GM11168 (cell line): Measurements from ENCODE around the gene CALCOCO1.
"Not testable (repeated sequence)": the region's sequence is repeated elsewhere in the genome, so short reads cannot be mapped to it uniquely, and the experiment has no call there.

Experiments used
- in situ Hi-C: fragments of 300-500 bp; cut with MboI; formaldehyde crosslinking; loops from one replicate; pipeline ENCODE4 v1.12.0; 2022; ENCODE audit warnings: low sequenced_read_pairs; ENCODE audit not compliant: unreplicated experiment

Gene CALCOCO1

DNA sequence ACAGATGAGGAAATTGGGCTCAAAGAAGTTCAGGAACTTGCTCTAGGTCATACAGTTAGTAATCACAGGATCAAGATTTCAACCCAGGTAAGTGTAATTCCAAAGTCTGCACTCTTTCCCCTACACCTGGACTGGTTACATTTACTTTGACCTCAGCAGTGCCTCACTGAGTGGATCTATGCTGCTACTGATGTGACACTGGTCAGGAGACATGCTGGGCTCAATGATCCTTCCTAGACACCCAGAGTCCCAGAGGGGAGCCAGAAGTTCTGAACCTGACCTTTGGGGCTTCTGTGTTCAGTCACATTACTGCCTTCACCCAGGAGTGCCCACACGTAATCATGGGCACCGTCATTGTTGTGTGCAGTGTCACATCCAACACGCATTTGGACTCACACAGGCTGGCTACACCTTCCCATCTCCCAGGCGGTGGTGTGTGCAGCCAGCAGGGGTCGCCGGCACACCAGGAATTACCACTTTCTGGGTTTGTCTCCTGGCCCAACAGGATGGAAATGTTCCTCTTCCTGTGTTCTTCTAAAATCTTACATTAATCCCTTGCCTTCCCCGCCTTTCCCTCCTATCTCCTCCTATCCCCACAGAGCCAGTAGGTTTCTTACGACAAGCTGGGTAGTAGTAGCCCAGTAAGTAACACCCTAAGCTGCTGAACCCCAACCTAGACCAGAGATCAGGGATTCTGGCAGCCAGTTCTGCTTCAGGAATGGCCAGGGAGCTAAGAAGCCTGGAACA is 25.6 kb downstream of the CALCOCO1 start:
- in situ Hi-C loops, result loop anchor here (5.0 kb wide), 1 partner anchor 41 kb away; no protein-coding TSS in a partner anchor

GRCh38 chr12:53700567-53700966 is 26.7 kb downstream of the CALCOCO1 start:
- in situ Hi-C loops, result loop anchor here (5.0 kb wide), 1 partner anchor 42 kb away; no protein-coding TSS in a partner anchor

DNA sequence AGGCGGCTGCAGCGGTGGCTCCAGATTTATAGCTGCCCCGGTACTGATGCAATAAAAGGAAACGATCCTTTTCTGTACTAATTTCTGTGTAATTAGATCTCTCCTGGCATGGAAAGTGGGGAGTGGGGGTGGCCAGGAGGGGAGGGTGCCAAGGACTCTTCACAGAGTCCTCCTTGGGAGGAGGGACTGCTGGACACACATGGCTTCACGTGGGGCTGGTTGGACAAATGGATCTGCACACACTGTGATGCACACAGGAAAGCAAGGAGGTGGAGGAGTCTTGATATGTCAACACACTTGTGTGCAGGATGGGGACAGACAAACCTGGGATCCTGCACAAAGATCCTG is 27.6 kb downstream of the CALCOCO1 start:
- in situ Hi-C loops, result loop anchor here (5.0 kb wide), 1 partner anchor 43 kb away; no protein-coding TSS in a partner anchor

- in situ Hi-C loops, result no loop called here
Measured at GRCh38 chr12:53698948-53699677, 28.1 kb downstream of the CALCOCO1 start.

DNA sequence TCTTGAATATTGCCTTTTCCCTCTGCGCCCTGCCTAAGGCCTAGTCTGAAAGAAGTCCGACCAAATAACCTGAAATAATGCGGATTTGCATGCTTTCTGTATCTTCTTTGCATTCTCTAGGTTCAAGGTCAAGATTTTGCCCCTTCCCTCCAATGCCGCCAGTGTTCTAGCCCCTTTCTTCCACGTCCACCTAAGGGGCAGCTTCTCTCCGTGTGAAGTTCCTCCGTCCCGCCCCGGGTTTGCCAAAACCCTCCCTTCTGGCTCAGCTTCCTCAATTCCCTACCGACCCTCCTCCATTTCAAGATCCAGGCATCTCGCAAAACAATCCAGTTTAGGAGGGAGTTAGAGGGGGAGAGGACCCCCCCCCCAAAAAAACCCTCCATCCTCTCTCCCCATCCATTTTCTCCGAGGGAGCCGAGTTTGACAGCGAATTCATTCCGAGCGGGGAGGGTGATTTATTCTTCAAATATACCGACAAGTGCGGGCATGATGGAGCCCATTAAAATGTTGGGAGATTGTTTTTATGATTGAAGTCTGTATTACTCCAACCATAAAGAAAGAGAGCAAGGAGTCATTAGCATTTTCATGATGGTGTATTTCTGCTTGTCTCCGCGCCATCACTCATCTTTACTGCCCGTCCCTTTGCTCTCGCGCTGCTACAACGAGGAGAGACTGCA is 30.5 kb downstream of the CALCOCO1 start:
- in situ Hi-C loops, result no loop called here

- in situ Hi-C loops, result no loop called here
Measured at GRCh38 chr12:53696285-53696654, 31.0 kb downstream of the CALCOCO1 start.

- in situ Hi-C loops, result no loop called here
Measured at GRCh38 chr12:53695152-53696145, 31.8 kb downstream of the CALCOCO1 start.

- in situ Hi-C loops, result no loop called here
Measured at GRCh38 chr12:53694756-53695151, 32.5 kb downstream of the CALCOCO1 start.

- in situ Hi-C loops, result no loop called here
Measured at GRCh38 chr12:53688134-53688533, 39.1 kb downstream of the CALCOCO1 start.

DNA sequence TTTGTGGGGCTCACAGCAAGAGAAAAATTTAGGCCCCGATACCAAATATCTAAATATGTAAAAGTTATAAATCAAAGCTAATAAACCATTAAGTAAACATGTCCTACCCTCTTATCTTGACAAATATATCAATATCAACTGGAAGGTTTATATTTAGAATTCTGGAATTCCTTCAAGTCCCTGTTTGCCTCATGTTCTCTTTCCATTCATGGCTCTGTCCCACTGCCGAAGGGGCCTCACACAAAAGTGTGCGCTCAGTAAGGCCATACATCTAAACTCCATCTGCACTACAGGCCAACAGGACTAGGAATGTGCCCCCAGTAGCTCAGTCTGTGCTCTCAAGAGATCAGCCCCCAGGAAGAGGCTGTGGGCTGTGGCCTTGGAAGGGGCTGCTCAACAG is 40.8 kb downstream of the CALCOCO1 start:
- in situ Hi-C loops, result no loop called here

- in situ Hi-C loops, result no loop called here
Measured at GRCh38 chr12:53684654-53685220, 42.5 kb downstream of the CALCOCO1 start.

- in situ Hi-C loops, result no loop called here
Measured at GRCh38 chr12:53683983-53684382, 43.3 kb downstream of the CALCOCO1 start.

- in situ Hi-C loops, result no loop called here
Measured at GRCh38 chr12:53683494-53683893, 43.8 kb downstream of the CALCOCO1 start.

DNA sequence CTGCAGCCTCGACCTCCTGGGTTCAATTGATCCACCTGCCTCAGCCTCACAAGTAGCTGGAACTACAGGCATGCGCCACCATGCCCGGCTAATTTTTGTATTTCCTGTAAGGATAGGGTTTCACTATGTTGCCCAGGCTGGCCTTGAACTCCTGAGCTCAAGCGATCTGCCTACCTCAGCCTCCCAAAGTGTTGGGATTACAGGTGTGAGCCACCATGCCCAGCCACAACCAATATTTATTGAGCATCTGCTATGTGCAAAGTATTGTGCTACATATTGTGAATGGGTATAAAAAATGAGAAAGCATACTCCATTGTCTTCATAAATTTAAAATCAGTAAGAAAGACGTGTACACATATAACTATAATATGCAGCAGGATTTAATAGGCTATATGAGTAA is 47.2 kb downstream of the CALCOCO1 start:
- in situ Hi-C loops, result not testable (repeated sequence)

- in situ Hi-C loops, result loop anchor here (5.0 kb wide), 1 partner anchor 150 kb away; no protein-coding TSS in a partner anchor
Measured at GRCh38 chr12:53677800-53678148, 49.5 kb downstream of the CALCOCO1 start.

DNA sequence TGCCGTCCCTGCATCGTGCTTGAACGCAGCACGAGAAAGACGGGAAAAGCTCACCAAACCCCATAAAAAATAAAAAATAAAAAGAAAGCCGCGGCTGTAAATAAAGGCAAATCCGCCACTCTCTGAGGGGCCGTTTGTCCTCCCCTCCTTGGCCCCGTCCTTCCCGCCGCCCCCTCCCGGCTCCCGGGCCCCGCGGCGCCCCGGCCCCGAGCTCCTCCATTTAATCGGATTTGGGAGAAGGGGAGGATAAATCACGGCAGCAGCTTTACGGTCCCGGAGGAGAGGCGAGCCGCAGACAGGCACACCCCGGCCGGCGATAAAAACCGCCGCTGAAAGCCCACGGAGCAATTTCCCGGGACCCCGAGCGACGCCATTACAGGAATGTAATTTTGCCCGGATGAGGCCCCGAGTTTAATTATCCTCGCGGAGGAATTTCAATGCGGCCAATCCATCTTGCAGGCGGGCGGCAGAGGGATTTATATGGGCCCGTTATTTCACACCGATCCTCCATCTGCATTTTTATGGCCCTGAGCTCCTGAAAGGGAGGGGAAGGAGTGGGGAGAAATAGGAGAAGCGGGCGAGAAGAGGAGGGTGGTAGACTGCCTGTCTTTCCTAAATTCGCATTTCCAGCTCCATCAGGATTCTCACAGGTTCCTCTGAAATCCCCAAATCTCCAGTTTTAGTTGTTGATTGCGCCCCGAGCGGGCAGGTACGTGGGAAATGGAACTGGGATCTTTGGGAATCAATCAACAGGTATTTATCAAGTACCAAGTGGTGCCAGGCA is 50.0 kb downstream of the CALCOCO1 start:
- in situ Hi-C loops, result loop anchor here (5.0 kb wide), 1 partner anchor 150 kb away; no protein-coding TSS in a partner anchor

DNA sequence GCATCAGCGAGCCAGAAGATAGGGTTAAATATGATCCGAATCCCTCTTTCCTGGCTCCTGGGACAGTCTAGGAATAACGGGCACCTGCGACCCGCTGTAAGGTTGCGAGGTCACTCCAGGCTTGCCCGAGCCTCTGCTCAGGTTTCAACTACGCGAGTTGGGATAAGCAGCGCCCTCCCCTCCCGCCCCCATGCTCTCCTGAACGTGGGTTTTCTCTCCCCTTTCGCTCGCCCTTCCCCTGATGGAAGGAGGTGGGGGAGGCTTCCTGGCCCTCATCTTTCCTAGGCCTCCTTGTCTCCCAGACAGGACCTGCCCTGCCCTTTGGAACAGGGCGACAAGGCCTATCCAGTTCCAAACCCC is 50.6 kb downstream of the CALCOCO1 start:
- in situ Hi-C loops, result loop anchor here (5.0 kb wide), 1 partner anchor 149 kb away; no protein-coding TSS in a partner anchor

DNA sequence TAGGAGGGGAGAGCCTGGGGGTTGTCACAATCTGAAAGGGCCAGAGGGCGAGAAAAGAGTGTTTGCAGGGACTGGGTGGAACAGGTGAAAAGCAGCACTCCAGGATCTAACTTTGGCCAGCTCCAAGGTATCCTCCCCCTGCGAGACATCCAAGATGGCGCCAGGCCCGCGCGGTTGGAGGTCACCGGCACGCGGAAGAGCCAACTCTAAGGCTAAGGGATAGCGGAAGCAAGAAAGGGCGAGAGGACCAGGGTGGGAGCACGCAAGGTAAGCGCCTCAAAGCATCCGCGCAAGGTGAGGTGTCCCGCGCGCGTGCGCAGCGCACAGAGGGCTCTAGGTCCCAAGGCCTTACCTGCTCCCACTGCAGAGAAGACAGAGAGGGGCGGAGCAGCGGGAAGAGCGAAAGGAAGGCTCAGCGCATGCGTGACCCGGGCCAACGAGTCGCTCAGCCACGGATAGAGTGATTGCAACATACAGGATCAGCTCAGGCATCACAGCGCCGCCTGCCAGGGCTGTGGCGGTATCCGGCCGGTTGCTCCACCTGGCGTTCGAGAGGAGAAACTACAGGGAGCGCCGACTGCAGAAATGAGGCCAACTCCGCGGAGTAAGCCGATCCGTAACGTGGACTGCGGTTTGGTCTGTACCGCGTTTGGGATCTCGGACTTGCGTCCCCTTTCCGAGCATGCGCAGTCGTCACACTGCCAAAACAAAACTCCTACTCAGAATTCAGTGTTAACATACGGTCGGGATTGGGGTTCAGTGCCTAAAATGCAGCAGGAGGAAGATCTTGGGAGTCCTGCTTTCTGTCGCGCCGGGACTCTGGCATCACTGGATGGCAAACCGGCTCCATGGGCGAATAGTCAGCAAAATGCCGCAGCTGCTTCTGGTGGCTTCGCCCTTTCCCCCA is 51.3 kb downstream of the CALCOCO1 start, which contains the start of gene ATP5MC2:
Gene ATP5MC2 (minus strand): TSS at position 383 of the 907 bp plus-strand sequence. CDS start 3,469 bp downstream, outside the sequence.
- in situ Hi-C loops, result loop anchor here (5.0 kb wide), 1 partner anchor 149 kb away; no protein-coding TSS in a partner anchor
